Fibroblast of the aortic adventitia (primary cell): Measurements from ENCODE around the gene BAG5. TPM values are rescaled to one million over a fixed set of nuclear protein-coding genes. Genes with fewer than 3 reads are reported as not detected.

Source experiments
- DNase-seq: peaks from one replicate; pipeline ENCODE4 v3.0.0-alpha.2; 2010; ENCODE audit warnings: low read depth
- H3K4me3 ChIP-seq: 2 replicates; pipeline ENCODE4 v1.5.1; 2011; ENCODE audit warnings: low read depth, mild to moderate bottlenecking, control low read depth, low read length, moderate library complexity
- CTCF ChIP-seq: IDR thresholded peaks from 2 replicates; pipeline ENCODE4 v1.5.1; 2011; ENCODE audit warnings: mild to moderate bottlenecking, low read length, control low read depth, inconsistent platforms; ENCODE audit not compliant: insufficient read depth
- total RNA-seq: library from RNA; depleted of rRNA; stranded (reverse); fragments of >200 nt; gene quantifications from 2 replicates; pipeline ENCODE4 v1.2.3, GENCODE V29; 2012; ENCODE audit warnings: low replicate concordance

Gene BAG5
- total RNA-seq, 1 donor: 37.9 TPM

- DNase-seq: no peak
- TF ChIP-seq CTCF: no peak
Measured at GRCh38 chr14:103521438-103521950, 41.0 kb downstream of the BAG5 start.

GRCh38 chr14:103520657-103521437 is 41.6 kb downstream of the BAG5 start:
- peak; percentile 42 for TF ChIP-seq CTCF
- peak; percentile 41 for DNase-seq
- H3K4me3 ChIP-seq: peak overlapping the region; percentile 57

More at GRCh38 chr14:103521438-103521950, 41.0 kb downstream of the BAG5 start:
- peak overlapping the region; percentile 60 for H3K4me3 ChIP-seq

- H3K4me3 ChIP-seq: no peak overlapping the region
- TF ChIP-seq CTCF: no peak
- no peak for DNase-seq
Measured at GRCh38 chr14:103520269-103520656, 42.2 kb downstream of the BAG5 start.

- no peak for DNase-seq
- no peak for TF ChIP-seq CTCF
- H3K4me3 ChIP-seq: no peak overlapping the region
Measured at GRCh38 chr14:103519837-103520212, 42.6 kb downstream of the BAG5 start.

- peak; percentile 58 for DNase-seq
- TF ChIP-seq CTCF: no peak
- H3K4me3 ChIP-seq: no peak overlapping the region
Measured at GRCh38 chr14:103519043-103519836, 43.2 kb downstream of the BAG5 start.

- peak; percentile 49 for DNase-seq
- no peak overlapping the region for H3K4me3 ChIP-seq
- peak; percentile 95 for TF ChIP-seq CTCF
Measured at GRCh38 chr14:103518422-103519042, 43.9 kb downstream of the BAG5 start.
